Upper lobe of right lung (tissue), 1 donor: ENCODE measurements around the gene ACBD3. TPM values are rescaled to one million over a fixed set of nuclear protein-coding genes. Genes with fewer than 3 reads are reported as not detected.

Source experiments
- ATAC-seq: fragments of 200-7000 bp; cut with Tn5 transposase; one replicate; pipeline ENCODE4 v1.9.1; 2020; ENCODE audit warnings: mild to moderate bottlenecking, moderate library complexity
- DNase-seq: peaks from one replicate; pipeline ENCODE4 v3.0.0-alpha.2; 2020
- H3K27ac ChIP-seq: fragments of 200-600 bp; one replicate; pipeline ENCODE4 v1.8.0; 2022
- H3K27me3 ChIP-seq: fragments of 200-600 bp; one replicate; pipeline ENCODE4 v1.8.0; 2022; ENCODE audit warnings: mild to moderate bottlenecking
- H3K36me3 ChIP-seq: fragments of 200-600 bp; one replicate; pipeline ENCODE4 v1.8.0; 2022
- H3K4me1 ChIP-seq: fragments of 200-600 bp; one replicate; pipeline ENCODE4 v1.8.0; 2022
- H3K4me3 ChIP-seq: fragments of 200-600 bp; one replicate; pipeline ENCODE4 v1.8.0; 2022; ENCODE audit warnings: mild to moderate bottlenecking
- H3K9me3 ChIP-seq: fragments of 200-600 bp; one replicate; pipeline ENCODE4 v1.8.0; 2022
- intact Hi-C: fragments of 100-400 bp; cut with DNase I; formaldehyde crosslinking; loops from one replicate; pipeline ENCODE4 v1.11.0; 2022
- total RNA-seq: library from RNA; stranded (reverse); fragmentation: NEBNext Ultra II Directional; extraction: Animal tissue kit (Norgen Biotek cat#: 25700); gene quantifications from one replicate; pipeline ENCODE4 v1.2.1, GENCODE V29; 2021
- TF ChIP-seq, protein P1 (sequence below): fragments of 200-600 bp; IDR thresholded peaks from one replicate; pipeline ENCODE4 v1.8.0; 2022; ENCODE audit warnings: antibody characterized with exemption
- donor health status: DM: no; HTN: yes; CAD: no; lungs with severe emphysema.

The ACBD3 gene
- total RNA-seq, 1 donor from 2014 or later, result 42.2 TPM

- no peaks in the 10 kb centered on the region for H3K9me3 ChIP-seq
- H3K27me3 ChIP-seq, result no peaks in the 10 kb centered on the region
- ATAC-seq (no peak), DNase-seq (no peak)
- H3K27ac ChIP-seq, result no peak overlapping the region
- peaks cover 10% of the 10 kb centered on the region for H3K4me1 ChIP-seq
- intact Hi-C loops, result loop anchor here (5.0 kb wide), 1 partner anchor 56 kb away; no protein-coding TSS in a partner anchor
- TF ChIP-seq, protein P1, sequence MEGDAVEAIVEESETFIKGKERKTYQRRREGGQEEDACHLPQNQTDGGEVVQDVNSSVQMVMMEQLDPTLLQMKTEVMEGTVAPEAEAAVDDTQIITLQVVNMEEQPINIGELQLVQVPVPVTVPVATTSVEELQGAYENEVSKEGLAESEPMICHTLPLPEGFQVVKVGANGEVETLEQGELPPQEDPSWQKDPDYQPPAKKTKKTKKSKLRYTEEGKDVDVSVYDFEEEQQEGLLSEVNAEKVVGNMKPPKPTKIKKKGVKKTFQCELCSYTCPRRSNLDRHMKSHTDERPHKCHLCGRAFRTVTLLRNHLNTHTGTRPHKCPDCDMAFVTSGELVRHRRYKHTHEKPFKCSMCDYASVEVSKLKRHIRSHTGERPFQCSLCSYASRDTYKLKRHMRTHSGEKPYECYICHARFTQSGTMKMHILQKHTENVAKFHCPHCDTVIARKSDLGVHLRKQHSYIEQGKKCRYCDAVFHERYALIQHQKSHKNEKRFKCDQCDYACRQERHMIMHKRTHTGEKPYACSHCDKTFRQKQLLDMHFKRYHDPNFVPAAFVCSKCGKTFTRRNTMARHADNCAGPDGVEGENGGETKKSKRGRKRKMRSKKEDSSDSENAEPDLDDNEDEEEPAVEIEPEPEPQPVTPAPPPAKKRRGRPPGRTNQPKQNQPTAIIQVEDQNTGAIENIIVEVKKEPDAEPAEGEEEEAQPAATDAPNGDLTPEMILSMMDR, result no peak
- H3K4me3 ChIP-seq, result no peak overlapping the region
- no peaks in the 10 kb centered on the region for H3K36me3 ChIP-seq
These were observed 63.4 kb downstream of the ACBD3 start for GRCh38 chr1:226123212-226123560.

GRCh38 chr1:226121587-226122400 lies 64.7 kb downstream of the ACBD3 start:
- peaks cover 6% of the 10 kb centered on the region for H3K4me1 ChIP-seq
- no peaks in the 10 kb centered on the region for H3K9me3 ChIP-seq
- peak; percentile 89 for ATAC-seq
- H3K36me3 ChIP-seq, result no peaks in the 10 kb centered on the region
- TF ChIP-seq, protein P1, result peak; percentile 71
- H3K4me3 ChIP-seq, result peak overlapping the region; percentile 69
- intact Hi-C loops, result loop anchor here (5.0 kb wide), 1 partner anchor 54 kb away; no protein-coding TSS in a partner anchor
- DNase-seq, result peak; percentile 88
- no peaks in the 10 kb centered on the region for H3K27me3 ChIP-seq
- H3K27ac ChIP-seq, result peak overlapping the region; percentile 82

- Histone ChIP-seq H3K36me3 (no peaks in the 10 kb centered on the region), H3K27me3 (no peaks in the 10 kb centered on the region), H3K27ac (no peak overlapping the region), H3K4me1 (peaks cover 6% of the 10 kb centered on the region), H3K4me3 (peak overlapping the region; percentile 69), H3K9me3 (no peaks in the 10 kb centered on the region)
- intact Hi-C loops, result loop anchor here (5.0 kb wide), 1 partner anchor 54 kb away; no protein-coding TSS in a partner anchor
- TF ChIP-seq, protein P1, result no peak
- DNase-seq, result no peak
- ATAC-seq, result no peak
These were observed 65.4 kb downstream of the ACBD3 start for GRCh38 chr1:226121049-226121586.

GRCh38 chr1:226120398-226120797 lies 66.1 kb downstream of the ACBD3 start:
- TF ChIP-seq, protein P1, result no peak
- H3K27ac ChIP-seq, result no peak overlapping the region
- no peaks in the 10 kb centered on the region for H3K36me3 ChIP-seq
- H3K27me3 ChIP-seq, result no peaks in the 10 kb centered on the region
- DNase-seq (no peak), ATAC-seq (no peak)
- H3K4me3 ChIP-seq, result no peak overlapping the region
- H3K4me1 ChIP-seq, result peaks cover 6% of the 10 kb centered on the region
- H3K9me3 ChIP-seq, result no peaks in the 10 kb centered on the region
- intact Hi-C loops, result loop anchor here (5.0 kb wide), 1 partner anchor 53 kb away; no protein-coding TSS in a partner anchor

- TF ChIP-seq, protein P1, result no peak
- intact Hi-C loops, result no loop called here
- Histone ChIP-seq H3K4me1 (peaks cover 6% of the 10 kb centered on the region), H3K27me3 (no peaks in the 10 kb centered on the region), H3K9me3 (no peaks in the 10 kb centered on the region), H3K36me3 (no peaks in the 10 kb centered on the region), H3K27ac (no peak overlapping the region), H3K4me3 (no peak overlapping the region)
- DNase-seq (no peak), ATAC-seq (no peak)
These were observed 67.4 kb downstream of the ACBD3 start for GRCh38 chr1:226119169-226119568.
